ENCODE measurements around the gene RLF.

Gene RLF

GRCh38 chr1:40281853-40282252 lies 120.7 kb downstream of the RLF start:
- DNase-seq, result no peak
